CD4-positive, alpha-beta T cell treated with Interleukin-17A for 4 hours (primary cell): Measurements from ENCODE around the gene NRP1.
A peak's percentile ranks its signal among the peaks of the same experiment; 100 is the strongest.
"Not testable (repeated sequence)": the region's sequence is repeated elsewhere in the genome, so short reads cannot be mapped to it uniquely, and the experiment has no call there.

Experiments used
- DNase-seq: peaks from one replicate; pipeline ENCODE4 v3.0.0-alpha.2; 2020; ENCODE audit warnings: mixed read lengths

The NRP1 gene

DNA sequence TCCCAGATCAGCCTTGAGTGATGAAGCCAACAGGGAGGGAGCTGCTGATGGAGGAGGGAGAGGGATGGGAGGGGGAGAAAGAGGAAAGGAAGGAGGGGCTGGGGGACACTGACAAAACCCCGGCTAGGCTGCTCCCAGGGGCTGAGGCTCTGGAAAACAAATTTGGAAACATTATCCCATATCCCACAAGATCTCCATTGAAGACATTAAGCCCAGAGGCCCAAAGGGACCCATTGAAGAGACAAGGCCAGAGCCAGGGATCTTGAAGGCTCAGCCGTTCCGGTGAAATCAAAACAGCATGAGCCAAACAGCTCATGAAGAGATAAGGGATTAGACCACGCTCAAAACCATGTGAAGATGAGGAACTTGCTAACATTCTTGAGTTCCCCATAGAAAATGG is 192.2 kb downstream of the NRP1 start:
- DNase-seq, result no peak

GRCh38 chr10:33141251-33141650 is 193.2 kb downstream of the NRP1 start:
- no peak for DNase-seq

DNA sequence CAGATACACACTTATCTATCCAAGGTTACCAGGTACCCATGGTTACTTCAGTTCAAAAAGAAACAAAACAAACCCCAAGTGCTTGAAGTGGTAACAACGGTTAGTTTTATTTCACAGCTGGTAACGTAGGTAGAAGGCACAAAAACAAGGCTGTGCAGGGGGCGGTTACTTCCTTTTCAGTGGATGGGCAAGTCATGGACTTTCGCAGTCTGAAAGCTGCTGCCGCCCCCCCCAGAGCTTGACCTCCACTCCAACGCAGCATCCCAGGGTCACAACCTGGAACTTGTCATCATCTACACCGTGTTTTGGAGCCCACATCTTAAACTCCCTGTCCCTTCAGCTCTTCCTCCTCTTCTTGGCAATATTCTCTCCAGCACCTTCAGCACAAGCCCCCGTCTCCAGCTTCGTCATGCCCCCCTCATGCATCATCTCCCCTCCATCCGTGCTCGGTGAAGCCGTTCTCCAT is 195.3 kb downstream of the NRP1 start:
- DNase-seq, result peak; percentile 76

DNA sequence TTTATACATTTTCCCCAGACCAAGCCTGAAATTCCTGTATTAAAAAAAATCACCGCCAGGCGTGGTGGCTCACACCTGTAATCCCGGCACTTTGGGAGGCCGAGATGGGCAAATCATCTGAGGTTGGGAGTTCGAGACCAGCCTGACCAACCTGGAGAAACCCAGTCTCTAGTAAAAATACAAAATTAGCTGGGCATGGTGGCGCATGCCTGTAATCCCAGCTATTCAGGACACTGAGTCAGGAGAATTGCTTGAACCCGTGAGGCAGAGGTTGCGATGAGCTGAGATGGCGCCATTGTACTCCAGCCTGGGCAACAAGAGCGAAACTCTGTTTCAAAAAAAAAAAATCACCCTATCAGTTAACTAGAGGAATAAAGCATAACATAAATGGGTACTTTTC is 195.8 kb downstream of the NRP1 start:
- DNase-seq, result not testable (repeated sequence)

GRCh38 chr10:33137356-33138005 is 197.0 kb downstream of the NRP1 start:
- DNase-seq, result no peak

- peak; percentile 40 for DNase-seq
These were observed 197.7 kb downstream of the NRP1 start for GRCh38 chr10:33136781-33137180.

DNA sequence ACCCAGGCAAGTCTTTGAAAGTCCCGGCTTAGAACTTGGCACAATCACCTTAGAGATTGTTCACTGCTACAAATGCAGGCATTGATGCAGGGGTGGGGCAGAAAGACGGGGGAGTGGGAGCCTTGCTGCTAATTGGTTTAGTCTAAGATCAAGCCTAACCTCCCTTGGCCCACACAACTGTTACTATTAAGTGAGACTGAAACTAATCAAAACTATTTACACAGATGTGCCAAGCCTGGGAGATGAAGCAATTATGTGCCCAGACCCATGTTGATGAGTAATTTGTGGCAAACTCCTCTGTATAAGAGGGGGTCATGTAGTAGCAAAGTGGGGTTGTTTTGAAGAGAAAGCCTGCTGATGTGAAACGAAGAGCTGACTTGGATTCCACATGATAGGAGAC is 198.2 kb downstream of the NRP1 start:
- peak; percentile 45 for DNase-seq

GRCh38 chr10:33134011-33134751 is 200.3 kb downstream of the NRP1 start:
- DNase-seq, result peak; percentile 80

- no peak for DNase-seq
These were observed 200.9 kb downstream of the NRP1 start for GRCh38 chr10:33133557-33133956.

GRCh38 chr10:33132626-33133025 is 201.8 kb downstream of the NRP1 start:
- peak; percentile 73 for DNase-seq

DNA sequence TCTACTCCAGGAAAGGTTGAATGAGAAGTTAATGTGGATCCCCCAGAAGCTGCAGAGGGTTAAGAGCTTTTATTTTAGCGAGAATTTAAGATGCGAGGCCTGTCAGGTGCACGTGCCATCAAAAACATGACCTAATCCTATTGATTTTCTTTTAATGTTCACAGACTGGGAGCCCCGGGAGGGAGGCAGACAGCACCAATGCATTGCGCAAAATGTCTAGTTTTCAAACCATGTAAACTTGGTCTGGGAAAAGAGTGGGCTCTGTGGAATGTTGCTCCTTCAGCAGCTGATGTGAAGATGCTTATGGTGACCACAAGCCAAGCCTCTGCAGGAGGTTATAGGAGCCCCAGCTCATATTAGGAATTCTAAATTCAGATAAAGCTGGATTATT is 204.5 kb downstream of the NRP1 start:
- DNase-seq, result no peak

DNA sequence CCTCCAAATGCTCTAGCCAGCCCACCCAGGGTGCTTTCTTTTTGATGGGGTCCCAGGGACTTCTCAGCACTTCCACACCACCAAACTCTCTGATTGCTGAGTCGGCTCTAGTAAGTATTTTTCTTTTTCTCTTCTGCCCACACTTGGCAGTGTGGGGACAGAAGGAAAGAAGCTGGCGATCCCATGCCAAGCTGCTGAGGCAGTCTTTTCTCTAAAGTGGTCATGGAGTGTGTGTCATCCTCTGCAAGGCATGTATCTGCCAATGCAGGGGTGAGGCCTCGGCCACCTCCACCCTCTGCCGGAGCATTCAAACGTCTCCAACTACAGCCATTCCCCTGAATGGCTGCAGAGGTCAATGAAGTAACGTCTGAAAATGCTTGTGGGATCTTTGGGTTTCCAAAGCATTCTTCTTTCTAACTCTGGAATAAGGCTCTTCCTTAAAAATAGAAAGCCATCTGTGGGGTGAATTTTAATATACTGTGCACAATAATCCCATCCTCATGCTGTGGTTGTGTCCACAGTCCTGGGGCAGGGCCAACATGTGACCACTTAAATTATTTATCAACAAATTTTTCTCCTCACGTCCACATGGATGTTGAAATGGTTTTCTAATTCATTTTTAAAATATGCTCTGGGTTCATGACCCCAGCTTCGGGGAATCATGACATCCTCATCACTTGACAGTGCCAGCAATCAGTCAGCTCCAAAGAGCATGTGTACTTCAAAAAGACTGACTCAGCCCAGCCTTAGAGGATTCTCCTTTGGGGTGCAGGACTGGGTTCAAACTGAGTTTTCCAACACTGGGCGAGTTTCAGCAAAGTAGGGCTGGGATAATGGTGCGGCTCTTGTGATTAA is 205.1 kb downstream of the NRP1 start:
- DNase-seq, result no peak

DNA sequence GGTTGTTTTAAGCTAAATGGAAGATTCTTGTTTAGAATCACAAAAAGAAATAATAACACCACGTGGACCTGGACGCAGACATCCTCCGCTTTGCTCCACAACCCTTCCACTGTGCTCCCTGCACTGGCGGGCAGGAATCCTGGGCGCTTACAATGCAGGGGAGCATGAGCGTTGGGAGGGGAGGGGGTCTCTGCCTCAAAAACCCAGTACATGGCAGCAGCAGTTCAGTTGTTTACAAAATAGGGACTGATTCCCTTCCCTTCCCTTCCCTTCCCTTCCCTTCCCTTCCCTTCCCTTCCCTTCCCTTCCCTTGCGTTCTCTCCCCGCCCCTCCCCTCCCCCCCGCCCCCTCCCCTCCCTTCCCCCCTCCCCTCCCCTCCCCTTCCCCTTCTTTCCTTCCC is 206.8 kb downstream of the NRP1 start:
- DNase-seq, result no peak
